HFF-Myc (cell line): Measurements from ENCODE around the gene ALOX5AP.

Source experiments
- DNase-seq: peaks from one replicate; pipeline ENCODE4 v3.0.0-alpha.2; 2011; ENCODE audit warnings: low read depth; ENCODE audit errors: extremely low read depth
- H3K4me3 ChIP-seq: replicated peaks from 2 replicates; pipeline ENCODE4 v1.5.1; 2011; ENCODE audit warnings: low read depth, mild to moderate bottlenecking, control low read depth, low read length
- CTCF ChIP-seq: IDR thresholded peaks from 2 replicates; pipeline ENCODE4 v1.5.1; 2012; ENCODE audit warnings: mild to moderate bottlenecking, low read depth, low read length, control low read depth; ENCODE audit errors: missing control alignments

The ALOX5AP gene

GRCh38 chr13:30748717-30749116 lies 13.4 kb downstream of the ALOX5AP start:
- DNase-seq: no peak
- H3K4me3 ChIP-seq: no peak overlapping the region
- no peak for TF ChIP-seq CTCF

- TF ChIP-seq CTCF: no peak
- DNase-seq: no peak
- H3K4me3 ChIP-seq: no peak overlapping the region
These were observed 14.7 kb downstream of the ALOX5AP start for GRCh38 chr13:30750036-30750435.

GRCh38 chr13:30751183-30751933 lies 16.0 kb downstream of the ALOX5AP start:
- no peak overlapping the region for H3K4me3 ChIP-seq
- no peak for TF ChIP-seq CTCF
- no peak for DNase-seq

- TF ChIP-seq CTCF: no peak
- no peak overlapping the region for H3K4me3 ChIP-seq
- DNase-seq: no peak
These were observed 17.0 kb downstream of the ALOX5AP start for GRCh38 chr13:30752201-30752797.

GRCh38 chr13:30753030-30753616 lies 17.8 kb downstream of the ALOX5AP start:
- no peak for DNase-seq
- H3K4me3 ChIP-seq: no peak overlapping the region
- no peak for TF ChIP-seq CTCF

GRCh38 chr13:30755678-30756077 lies 20.3 kb downstream of the ALOX5AP start:
- H3K4me3 ChIP-seq: no peak overlapping the region
- DNase-seq: no peak
- no peak for TF ChIP-seq CTCF
